GM12874 (cell line): ENCODE measurements around the gene ADAMTSL4.

ENCODE experiments used
- TF ChIP-seq, protein P1 (sequence below): IDR thresholded peaks from 2 replicates; pipeline ENCODE4 v1.5.1; 2011; ENCODE audit warnings: low read depth, mild to moderate bottlenecking, control low read depth, low read length, moderate library complexity; ENCODE audit not compliant: insufficient read depth

ADAMTSL4 gene

DNA sequence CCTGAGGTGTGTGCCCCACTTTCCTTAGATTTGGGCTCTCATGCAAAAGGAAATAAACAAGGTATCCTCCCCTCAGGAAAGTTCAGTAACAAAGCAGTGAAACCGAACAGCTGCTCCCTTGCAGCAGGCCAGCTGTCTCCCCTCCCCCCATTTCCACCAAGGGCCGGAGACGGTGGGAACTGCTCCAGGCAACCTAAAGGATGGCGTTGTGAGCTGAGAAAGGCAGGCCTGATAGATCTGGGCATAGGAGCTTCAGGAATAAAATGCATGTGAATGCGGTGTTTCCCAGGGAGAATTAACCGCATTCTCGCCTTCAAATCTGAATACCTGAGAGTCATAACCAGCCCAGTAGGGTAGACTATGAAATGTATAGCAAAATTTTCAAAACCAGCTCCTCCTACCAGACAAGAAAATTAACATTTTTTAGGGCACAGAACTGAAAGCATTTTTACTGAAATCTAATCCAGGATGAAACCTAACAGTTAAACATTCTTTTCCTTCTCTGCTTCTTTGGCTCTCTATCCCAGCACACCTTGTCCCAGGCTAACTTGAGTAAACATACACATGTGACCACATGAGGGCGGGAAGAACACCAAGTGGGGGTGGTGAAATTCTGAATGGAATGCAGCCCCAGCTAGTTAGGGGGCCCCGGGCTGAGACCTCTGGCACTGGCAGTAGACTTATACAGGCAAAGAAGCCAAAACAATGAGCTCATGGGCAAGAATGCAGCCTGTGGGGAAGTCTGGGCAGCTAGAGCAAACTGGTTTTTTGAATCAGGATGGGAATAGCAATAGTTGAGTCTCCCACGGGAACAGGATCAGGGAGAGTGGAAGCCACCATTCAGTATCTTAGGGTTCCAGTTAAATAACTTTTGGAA lies 18.7 kb downstream of the ADAMTSL4 start:
- TF ChIP-seq, protein P1, sequence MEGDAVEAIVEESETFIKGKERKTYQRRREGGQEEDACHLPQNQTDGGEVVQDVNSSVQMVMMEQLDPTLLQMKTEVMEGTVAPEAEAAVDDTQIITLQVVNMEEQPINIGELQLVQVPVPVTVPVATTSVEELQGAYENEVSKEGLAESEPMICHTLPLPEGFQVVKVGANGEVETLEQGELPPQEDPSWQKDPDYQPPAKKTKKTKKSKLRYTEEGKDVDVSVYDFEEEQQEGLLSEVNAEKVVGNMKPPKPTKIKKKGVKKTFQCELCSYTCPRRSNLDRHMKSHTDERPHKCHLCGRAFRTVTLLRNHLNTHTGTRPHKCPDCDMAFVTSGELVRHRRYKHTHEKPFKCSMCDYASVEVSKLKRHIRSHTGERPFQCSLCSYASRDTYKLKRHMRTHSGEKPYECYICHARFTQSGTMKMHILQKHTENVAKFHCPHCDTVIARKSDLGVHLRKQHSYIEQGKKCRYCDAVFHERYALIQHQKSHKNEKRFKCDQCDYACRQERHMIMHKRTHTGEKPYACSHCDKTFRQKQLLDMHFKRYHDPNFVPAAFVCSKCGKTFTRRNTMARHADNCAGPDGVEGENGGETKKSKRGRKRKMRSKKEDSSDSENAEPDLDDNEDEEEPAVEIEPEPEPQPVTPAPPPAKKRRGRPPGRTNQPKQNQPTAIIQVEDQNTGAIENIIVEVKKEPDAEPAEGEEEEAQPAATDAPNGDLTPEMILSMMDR = no peak

DNA sequence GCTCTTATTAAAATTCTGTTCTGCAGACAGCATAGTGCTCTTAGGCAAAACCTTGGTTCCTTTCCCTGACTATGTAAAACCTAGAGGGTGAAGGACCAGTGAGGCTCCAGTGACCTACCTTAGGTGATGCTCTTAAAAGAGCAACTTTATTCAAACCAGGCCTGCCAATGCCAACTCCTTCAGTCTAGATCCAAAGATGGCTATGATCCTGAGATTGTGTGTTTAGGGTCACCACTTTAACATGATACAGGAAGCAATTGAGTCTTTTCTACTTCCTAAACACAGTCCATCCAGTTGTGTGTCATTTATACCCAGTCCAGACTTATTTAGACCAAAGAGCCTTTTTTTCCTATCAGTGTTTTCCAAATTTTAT lies 19.4 kb downstream of the ADAMTSL4 start:
- TF ChIP-seq, protein P1 = no peak

DNA sequence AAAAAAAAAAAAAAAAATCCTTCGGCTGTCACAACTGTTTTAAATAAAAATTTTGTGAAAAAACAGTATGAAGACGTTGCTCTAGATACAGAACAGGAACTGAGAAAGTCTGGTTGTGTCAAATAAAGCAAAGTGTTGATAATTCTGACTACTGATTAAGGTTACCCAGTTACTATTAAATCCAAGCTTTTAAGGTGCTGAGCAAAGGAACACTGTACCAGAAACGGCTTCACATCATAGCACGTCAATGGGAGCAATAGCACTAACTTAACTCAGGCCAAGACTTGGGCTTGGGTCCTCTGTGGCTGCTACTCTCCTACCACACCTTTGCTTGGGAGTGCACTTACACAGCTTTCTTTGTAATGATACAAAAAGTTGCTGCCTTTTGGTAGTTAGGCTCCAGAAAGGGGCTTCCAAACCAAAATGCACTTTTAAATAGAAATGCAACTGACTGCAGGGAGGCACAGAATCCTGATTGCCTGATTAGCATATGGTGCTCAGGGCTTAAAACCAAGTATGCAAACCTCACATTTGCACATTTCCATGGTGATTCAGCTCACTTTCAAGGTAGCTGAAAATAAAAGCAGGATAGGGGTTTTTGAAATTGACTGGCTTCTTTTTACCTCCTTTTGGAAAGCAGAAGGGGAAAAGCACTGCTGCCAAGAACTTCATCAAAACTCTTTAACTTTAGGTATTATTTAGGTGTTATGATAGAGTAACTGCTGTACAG lies 23.9 kb downstream of the ADAMTSL4 start:
- TF ChIP-seq, protein P1 = no peak

DNA sequence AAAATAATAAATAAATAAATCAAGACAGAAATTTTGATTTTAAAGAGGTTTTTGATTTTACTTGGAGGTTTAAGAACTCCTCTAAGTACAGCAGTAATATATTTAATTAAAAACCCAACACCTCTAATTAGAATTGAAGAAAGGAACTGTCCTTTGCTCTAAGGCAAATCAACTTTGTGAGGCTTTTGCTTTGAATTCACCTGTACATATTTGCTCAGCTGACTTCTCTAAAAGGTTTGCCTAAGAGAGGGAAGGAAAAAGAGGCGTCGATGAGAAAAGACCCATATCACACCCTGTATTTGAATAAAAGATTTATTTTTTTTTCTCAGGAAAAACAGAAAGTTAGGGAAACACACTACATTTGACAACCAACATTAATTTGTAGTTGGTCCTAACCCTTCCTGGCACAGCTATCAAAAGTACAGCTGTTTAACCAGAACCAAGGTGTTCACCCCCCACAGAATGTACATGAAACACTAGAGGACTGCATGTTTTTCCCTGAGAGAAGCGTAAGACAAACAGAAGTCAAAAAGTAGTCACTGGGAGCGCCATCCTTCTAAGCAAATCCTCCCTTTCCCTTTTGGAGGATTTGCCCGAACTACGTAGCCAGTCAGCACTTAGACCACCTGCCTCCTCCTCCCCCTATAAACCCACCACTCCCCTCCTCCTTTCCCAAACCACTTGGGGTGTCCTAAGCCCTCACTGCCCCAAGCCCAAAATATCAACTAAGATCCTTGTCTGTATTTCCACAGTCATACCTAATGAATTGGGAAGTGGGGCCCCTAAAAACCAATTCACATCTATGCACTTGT lies 25.3 kb downstream of the ADAMTSL4 start:
- TF ChIP-seq, protein P1 = no peak

DNA sequence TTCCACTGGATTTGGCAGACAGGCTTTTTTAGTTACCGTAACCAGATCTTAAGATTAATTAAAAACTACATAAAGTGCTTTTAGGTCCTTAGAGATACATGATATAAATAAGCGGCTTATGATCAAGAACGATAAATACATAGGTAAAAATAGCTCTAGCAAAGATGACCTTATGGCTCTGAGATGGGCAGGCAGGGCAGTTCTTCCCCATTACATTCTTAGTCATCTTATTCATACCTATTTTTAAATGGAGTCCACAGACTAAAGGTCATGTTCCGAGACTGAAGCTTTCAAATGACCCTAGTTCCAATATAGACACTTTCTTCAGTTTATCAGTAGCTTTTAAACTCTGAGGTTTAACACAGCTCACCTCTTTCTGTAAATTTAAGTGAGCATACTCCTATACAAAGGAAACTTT lies 25.9 kb downstream of the ADAMTSL4 start:
- TF ChIP-seq, protein P1 = no peak

DNA sequence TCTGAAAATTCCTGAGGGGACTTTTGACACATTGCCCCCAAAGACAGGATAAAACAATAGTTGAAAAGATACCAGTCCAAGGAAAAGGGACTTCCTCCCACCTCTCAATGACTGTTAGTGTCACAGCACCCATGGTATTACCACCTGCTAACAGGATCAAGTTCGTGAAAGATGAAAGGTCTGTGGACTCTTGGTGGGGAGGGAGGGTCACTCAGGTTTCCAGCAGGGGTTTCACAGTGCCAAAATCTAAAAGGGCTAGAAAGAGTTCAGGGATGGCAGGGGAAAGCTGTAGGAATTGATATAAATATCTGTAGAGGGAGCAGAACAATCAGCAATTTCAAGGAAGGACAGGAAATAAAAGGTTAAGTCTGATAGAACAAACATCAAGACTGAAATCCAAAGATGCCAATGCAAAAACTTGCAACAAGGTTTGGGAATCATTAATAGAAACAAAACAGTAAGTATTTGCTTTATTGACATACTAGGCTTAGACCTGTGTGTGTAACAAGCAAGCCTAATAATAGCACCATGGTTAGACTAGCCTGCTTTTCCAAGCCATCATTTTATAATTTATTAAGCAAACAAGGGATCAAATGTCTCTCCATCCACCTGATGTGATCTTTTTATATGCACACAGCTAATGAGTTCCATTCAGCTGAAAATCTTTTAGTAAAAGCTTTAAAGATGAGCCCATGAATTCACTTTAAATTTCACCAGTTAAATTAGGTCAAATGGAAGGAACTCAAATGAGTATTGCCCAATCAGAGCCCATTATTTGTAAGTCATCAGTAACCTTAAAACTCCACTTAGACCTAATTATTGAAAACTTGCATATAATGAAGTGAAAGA lies 26.5 kb downstream of the ADAMTSL4 start:
- TF ChIP-seq, protein P1 = no peak
